GM10266 (cell line): ENCODE measurements around the gene IRAG1.

Source experiments
- DNase-seq: peaks from one replicate; pipeline ENCODE4 v3.0.0; 2012; ENCODE audit errors: extremely low spot score
- CTCF ChIP-seq: IDR thresholded peaks from 2 replicates; pipeline ENCODE4 v1.5.1; 2012; ENCODE audit warnings: mild to moderate bottlenecking, low read depth; ENCODE audit not compliant: control insufficient read depth, insufficient read depth; ENCODE audit errors: missing control alignments

Gene IRAG1

GRCh38 chr11:10673501-10674062 is 20.0 kb downstream of the IRAG1 start:
- no peak for TF ChIP-seq CTCF
- no peak for DNase-seq

- no peak for DNase-seq
These were observed 23.5 kb downstream of the IRAG1 start for GRCh38 chr11:10670099-10670498.

GRCh38 chr11:10669258-10670033 is 24.1 kb downstream of the IRAG1 start:
- DNase-seq = no peak
- TF ChIP-seq CTCF = no peak

More at GRCh38 chr11:10670099-10670498, 23.5 kb downstream of the IRAG1 start:
- no peak for TF ChIP-seq CTCF

- DNase-seq = no peak
- TF ChIP-seq CTCF = no peak
These were observed 26.1 kb downstream of the IRAG1 start for GRCh38 chr11:10667521-10667885.

- DNase-seq = no peak
- no peak for TF ChIP-seq CTCF
These were observed 26.7 kb downstream of the IRAG1 start for GRCh38 chr11:10666556-10667520.

GRCh38 chr11:10664496-10664895 is 29.1 kb downstream of the IRAG1 start:
- DNase-seq = no peak
- no peak for TF ChIP-seq CTCF
